Stimulated activated CD8-positive, alpha-beta memory T cell treated with anti-CD3 and anti-CD28 coated beads, Interleukin-12 subunit alpha, Interleukin-12 subunit beta, amount 100 ng/mL, for 24 hours (primary cell): ENCODE results near the gene COL19A1.
"Not testable (repeated sequence)": the region's sequence is repeated elsewhere in the genome, so short reads cannot be mapped to it uniquely, and the experiment has no call there.

Experiments
- DNase-seq: peaks from one replicate; pipeline ENCODE4 v3.0.0-alpha.2; 2020; ENCODE audit errors: extremely low read depth

COL19A1 gene

DNA sequence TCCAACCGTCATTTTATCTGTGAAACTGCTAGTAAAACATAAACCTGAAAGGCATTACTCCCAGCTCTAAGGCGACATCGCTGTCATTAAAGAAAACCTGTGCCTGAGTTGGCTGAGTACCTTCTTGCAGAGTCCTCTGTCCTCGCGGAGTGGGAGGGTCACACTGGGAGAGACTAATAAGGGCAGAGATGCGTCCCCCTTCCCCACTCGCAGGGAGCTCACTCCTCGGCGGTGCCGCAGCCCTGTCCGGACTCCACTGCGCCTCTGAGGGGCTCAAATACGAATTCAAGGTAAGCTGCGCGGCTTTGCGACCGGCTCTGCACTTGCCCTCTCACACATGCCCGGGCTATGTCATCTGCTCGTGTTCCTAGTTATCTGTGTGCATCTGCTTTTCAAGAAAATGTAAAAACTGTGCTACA lies at the start of gene COL19A1:
Gene COL19A1 (plus strand): TSS at position 206 of the 419 bp plus-strand sequence. CDS start 13,012 bp downstream, outside the sequence.
- no peak for DNase-seq

DNA sequence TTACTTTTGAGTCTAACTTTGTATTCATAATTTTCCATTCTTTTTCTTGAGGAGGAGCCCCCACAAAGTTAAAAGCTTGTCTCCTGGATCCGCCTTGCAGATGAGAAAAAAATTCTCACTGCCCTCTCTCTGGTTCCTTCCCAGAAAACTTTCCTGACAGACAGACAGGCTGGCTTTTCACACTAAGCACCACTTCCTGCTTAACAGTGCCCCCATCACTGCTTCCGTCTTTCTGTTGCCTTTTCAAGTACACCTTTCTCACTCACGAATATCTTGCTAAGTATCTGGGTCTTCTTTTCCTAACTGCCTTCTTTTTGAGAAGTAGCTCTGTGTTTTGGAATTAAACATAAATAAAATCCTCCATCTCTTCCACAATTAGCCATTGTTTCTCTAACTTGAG lies 49.8 kb upstream of the COL19A1 start:
- DNase-seq = no peak

DNA sequence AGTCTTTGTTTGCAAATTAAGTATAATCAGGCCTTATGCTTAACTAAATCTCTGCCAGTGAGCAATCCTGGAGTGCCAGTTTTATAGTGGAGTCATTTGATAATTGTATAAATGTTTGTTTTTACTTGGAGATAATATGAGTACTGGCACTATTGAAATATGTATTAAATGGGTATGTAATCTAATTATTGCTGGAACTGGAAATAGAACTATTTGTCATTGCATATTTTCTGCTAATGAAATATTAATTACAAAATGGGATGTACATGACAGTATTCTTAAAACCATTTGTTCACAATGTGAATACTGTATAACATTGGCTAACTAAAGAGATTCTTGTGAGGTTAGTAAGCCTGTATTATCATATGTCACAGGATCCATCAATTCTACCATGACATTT lies 49.0 kb upstream of the COL19A1 start:
- DNase-seq = no peak

DNA sequence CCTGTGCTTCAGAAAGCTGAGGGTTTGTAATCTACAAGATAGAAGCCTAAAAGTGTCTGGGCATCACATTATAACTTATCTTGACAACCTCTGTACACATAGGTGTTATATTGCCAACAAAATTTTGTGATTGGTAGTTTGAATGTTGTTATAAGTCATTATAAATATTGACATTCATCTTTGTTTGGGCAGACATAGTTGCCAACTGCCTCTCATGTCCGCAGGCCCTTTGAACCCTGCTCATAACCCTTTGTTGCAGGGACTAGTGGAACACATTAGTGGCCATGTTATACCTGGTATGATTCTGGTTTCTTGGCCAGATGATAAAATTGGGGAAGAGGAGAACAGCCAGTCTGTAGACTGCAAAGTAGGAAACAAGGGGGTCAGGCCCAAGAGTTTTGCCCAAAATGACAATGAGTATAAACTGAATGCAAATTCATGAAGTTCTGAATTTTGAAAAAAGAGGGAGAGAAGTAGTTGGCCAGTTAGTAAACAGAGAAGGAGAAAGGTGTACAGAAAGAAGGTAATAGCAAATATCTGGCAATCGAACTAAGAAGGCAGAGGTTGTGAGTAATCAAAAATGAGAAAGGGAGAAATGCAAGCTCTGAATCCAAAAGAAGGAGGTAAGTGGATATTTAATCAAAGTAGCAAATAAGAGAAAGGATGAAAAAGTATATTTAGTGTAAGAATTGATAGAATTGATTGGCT lies 48.0 kb upstream of the COL19A1 start:
- no peak for DNase-seq

DNA sequence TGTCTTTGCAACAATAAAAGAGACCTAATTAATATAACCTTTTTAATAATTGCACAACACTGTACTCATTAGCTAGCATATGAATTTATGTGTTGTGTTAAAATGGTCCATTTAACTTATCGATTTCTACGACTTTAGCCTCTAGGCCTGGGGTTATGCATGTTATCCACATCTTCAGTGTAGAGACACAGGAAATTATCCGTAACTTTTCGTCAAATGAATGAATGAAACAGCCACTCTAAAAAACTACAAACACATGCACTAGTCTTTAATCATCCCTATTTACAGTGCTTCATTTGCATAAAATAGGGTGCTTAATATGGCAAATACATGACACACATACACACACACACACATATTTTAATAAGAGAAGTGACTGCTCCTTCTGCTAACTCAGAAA lies 47.2 kb upstream of the COL19A1 start:
- DNase-seq = no peak

DNA sequence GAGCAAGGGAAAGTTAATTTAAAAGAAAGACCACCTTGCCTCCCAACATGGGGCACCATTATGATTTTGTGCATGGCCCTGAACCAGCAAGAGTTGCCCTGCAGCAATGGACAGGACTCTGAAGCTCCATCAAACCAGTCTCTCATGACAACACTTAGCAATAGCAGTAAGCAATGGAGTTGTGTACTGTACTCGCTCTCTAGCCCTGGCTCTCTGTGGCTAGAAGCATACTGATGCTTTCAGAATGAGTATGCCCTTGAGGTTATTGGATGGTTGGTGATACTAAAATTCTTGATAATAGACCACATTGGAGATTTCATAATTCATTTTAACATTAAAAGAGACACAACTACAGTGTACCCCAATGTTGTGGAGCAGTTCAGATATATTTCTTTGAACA lies 46.3 kb upstream of the COL19A1 start:
- no peak for DNase-seq

DNA sequence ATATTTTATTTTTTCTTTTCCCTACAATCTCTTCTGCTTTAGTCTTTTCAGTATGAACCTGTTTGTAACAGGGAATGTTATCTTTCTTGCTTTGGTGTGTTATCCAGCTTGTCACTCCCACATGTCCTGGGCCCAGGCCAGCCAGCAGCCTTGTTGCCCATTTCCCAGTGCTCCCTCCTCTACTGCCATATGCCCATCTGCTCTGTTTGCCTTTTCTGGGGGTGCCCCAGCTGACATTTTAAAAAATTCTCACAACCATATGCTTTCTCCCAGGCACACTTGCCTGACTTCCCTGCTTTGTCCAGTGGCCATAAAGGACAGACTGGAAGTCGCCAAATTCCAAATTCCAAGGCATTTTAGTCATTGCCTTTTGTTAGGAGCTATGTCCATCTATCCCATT lies 45.9 kb upstream of the COL19A1 start:
- no peak for DNase-seq

DNA sequence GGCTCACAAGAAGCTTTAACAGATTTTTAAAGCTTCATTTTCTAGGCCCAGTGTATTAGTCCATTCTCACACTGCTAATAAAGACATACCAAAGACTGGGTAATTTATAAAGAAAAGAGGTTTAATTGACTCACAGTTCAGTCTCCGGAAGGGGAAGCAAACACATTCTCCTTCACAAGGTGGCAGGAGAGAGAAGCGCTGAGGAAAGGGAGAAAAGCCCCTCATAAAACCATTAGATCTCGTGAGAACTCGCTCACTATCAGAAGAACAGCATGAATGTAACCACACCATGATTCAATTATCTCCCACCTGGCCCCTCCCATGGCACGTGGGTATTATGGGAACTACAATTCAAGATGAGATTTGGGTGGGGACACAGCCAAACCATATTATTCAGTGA lies 42.0 kb upstream of the COL19A1 start:
- not testable (repeated sequence) for DNase-seq

DNA sequence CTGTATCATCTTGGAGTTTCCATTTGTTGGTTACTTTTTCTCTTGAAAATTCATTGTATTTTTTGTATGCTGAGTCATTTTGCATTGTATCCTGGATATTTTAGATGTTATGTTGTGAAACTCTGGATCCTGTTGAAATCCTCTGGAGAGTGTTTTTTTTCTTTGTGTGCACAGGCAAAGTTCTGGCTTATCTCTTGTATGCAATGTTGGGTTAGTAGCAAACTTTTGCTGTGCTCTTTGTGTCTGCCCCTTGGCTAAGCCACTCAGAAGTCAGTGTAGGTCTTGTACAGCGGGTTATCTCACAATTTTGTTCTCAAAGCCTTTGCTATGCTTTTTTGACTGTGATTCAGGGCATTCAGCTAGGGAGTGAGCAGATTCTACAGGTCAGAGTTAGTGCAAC lies 40.5 kb upstream of the COL19A1 start:
- no peak for DNase-seq

DNA sequence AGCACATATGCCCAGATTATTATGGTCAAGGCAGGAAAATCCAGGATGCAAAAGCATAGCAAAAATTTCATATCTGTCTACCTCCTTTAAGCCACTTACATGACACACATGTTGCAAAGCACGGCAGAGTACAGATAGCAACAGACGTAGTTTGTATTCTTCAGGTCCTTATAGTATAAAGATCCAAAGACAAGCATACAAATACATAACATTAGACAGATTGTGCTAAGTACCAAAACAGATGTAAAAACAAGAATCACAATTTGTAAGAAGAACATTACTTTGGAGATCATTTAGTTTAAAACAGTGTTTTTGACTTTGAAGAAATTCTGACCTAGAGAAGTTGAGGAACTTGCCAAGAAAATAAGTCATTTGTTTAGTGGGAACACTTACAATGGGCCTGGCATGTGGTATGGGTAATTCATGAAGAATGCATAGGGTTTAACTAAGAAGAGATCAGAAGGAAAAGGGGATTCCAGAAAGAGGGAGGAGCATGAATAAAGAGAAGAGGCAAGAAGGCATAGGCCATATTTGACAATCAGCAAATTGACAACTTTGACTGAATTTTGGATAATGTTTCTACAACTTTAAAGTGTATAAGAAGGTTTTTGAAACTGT lies 39.0 kb upstream of the COL19A1 start:
- DNase-seq = no peak

DNA sequence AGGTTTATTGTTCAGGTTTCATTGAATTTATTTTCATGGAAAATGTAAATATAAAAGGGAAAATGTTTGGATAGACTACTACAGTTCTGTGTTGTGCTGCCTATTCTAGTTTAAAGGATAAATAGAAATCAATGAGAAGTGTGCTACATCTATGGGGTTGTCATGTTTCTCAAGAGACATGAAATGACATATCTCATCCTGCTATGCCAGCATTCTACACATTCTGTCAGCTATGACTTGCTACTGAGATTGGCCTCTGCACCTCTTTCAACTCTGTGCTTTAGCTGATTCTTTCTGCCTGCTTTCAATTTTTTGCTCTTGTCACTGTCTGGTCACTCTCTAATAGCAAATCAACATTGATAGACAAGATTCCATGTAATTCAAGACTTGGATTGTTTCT lies 33.8 kb upstream of the COL19A1 start:
- no peak for DNase-seq

DNA sequence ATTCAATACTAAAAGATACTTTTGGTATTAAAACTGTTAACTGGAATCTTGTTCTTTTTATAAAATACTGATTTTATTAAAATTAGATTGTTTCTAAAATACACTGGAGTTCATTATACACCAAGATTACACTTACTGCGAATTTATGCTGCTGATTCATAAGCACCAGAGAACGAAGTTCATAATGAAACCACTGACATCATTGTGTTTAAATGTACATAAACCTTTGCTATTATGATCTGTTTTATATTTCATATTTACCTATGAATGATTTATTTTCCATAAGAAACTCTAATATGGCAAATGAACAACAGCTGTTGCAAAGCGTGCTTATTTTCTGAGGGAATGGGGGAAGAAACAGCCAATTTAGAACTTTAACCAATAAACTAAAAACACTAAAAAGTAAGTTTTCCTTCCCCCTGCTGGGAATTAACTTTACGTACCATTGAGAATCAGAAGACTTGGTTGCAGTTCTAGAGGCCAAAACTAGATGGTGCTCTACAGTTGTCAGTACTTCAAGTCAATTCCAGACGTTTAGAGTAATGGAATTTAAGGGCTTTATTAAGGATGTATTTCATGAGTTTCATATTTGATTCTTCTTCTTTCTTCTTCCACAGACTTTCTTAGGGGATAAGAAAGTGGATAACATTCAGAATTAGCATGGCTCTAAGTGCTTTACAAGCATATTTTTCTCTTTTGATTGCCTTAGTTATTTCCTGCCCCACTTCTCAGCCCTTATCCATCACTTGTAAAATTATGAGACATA lies 30.8 kb upstream of the COL19A1 start:
- DNase-seq = no peak

DNA sequence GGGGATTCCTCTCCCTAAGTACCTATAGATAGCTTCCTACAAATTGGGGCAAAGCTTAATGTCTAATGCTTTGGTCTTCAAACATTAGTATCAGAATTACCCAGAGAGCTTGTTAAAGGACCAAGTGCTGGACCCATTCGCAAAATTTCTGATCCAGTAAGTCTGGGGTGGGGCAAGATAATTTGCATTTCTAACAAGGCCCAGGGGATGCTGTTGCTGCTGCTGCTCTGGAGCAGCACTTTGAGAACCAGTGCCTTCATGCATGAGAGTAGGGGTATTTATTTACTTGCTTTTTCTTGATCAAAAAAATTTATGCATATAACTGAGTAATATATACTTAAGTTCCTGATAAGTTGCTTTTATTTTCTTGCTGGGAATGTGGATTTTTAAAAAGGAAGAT lies 24.5 kb upstream of the COL19A1 start:
- no peak for DNase-seq

DNA sequence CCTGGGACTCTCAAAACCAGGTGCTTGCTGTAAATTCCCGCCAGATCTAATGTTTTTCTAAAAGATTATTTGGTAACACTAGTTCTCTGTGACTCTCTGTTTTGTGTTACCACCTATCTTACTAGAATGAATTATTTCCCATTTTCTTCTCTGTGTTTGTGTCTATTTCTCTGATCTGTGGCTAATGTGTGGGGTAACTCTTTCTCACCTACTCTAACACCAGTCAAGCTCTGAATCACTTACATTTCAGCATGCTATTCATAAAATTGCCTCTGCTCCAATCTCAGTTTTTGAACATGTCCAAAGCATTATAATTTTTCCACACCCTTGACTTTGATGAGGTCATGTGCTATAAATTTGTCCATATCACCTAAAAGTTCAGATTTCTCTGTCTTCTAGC lies 23.2 kb upstream of the COL19A1 start:
- no peak for DNase-seq

DNA sequence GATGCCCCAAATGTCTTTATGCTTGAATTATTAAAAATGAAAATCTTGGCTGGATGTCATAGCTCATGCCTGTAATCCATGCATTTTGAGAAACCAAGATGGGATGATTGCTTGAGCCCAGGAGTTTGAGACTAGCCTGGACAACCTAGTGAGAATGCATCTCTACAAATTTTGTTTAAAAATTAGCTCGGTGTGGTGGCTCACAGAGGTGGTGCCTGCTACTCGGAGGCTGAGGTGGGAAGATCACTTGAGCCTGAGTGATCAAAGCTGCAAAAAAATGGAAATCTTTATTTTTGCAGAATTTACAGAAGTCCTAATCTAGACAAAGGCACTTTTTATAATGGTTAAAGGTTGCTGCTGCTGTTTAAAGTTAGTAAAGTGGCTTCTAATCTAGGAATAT lies 20.0 kb upstream of the COL19A1 start:
- DNase-seq = no peak

DNA sequence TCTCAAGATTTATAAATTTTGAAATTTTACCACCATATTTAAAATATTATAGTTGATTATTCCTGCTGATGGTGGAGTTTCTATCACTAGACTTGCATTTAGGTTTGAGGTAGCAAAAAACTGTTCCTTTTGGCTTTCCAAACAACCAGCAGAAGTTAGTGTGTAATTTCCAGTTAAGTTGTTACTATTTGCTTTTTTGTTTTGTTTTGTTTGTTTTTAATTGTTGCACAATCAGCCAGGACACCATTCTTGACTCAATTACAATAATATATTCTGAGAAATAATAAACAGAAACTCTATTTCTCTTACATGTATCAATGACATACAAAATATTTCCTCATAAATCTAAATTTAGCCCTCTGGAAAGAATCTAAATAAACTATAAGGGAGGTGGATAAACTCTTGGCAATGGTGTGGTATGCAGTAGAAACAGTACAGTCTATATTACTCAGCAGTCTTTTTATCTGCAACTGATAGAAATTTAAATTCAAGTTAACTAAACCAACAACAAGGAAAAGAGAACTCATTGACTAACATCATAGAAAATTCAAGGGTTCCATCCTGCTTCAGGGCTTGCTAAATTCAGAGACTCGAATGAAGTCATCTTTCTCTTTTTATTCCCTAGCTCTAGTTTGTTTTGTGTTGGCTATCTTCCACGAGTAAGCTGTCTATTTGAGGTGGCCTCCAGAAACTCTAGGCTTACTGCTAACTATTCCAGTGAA lies 19.4 kb upstream of the COL19A1 start:
- no peak for DNase-seq

DNA sequence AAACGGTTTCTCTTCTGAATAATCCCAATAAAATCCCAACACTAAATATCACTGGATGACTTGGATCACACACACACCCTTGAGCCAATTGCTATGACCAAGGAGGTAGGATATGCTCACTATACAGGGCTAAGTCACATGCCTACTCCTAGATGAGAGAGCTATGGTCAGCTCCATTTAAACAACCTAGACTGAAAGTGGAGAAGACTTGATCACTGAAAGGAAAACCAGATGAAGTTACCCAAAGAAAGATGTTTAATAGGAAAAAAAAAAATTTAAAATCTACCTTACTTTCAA lies 18.9 kb upstream of the COL19A1 start:
- no peak for DNase-seq

DNA sequence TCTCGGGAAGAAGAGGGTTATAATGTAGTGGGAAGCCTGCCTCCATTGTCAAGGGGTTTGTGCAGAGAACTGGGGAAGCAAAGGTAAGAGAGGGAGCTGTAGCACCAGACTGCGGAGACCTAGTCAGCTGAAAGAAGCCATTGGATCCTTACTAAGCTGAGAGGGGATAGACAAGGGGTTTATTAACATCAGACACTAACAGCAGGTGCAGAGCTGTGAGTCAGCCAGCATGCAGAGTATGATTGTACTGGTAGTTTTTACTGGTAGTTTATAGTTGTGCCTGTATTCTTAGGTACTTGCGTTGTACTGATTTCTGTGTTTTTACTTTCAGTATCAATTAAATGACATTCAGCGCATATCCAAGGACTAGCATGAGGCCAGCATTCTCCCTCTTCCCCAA lies 17.8 kb upstream of the COL19A1 start:
- no peak for DNase-seq

DNA sequence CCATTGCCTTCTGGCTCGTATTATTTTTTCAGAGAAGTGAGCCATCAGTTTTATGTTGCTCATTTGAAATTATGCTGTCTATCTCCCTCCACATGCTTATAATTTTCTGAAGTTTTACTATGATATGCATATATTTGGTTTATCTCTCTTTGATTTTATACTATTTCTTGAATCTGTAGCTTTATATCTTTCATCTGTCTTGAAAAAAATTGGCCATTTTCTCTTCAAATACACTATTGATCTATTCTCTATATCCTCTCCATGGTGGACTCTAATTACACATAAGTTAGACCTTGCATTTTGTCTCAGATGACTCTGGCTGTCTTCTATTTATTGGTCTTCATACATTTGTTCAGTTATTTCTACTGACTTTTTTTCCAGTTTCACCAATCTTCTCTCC lies 13.7 kb upstream of the COL19A1 start:
- no peak for DNase-seq

DNA sequence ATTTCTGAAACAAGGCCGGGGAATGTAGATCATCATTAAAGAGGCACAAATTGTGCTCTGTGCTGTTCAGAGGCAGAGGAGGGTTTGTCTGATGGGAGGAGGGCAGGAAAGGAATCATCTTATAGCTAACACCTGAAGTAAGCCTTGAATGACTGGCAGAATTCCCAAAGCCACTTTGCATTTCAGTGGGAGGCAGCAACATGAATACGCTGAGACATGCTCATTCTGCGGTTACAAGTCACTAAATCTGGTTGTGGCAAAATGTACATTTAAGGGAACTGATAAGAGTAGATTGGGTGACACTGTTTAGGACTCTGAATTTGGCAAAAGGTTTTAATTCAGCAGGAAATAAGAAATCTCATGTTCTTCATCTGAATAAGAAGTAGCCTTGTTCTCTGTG lies 4.4 kb upstream of the COL19A1 start:
- no peak for DNase-seq

DNA sequence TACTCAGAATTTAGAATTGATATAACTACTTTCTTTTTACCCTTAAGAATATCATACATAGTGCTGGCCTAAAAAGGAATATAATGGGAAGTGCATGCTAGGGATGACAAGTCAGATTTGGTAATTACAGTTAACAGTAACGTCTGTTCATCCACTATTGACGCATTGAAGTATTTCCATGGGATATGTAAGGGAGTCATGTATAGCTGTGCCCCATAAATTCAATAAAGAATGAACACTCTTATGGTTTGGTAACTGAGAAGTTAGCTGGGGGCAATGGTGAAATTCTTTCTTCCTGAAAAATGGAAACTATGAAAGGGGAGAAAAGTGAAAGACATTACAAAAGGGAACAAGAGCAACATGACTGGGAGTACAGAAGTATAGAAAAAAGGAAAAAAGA lies 2.6 kb upstream of the COL19A1 start:
- DNase-seq = no peak

DNA sequence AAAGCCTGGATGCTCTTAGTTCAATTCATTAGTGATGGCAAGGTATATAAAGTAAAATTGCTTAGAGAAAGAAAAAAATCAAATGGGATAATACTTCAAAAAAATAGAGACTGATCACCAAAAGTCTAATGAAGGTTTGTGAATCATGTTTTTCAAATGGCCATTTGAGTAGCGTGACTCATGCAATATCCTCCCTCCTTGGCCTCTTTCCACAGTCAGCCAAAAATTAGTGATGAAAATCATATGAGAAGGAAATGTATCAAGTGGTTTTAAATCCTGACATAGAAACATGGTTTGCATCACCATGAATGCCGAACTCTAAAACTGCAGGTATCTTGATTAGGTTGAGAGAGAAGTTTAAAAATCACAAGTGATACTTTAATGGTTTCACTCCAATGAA lies 1.2 kb upstream of the COL19A1 start:
- DNase-seq = no peak
